HG03460 (cell line): ENCODE measurements around the gene CEP295NL.
"Not testable (repeated sequence)": the region's sequence is repeated elsewhere in the genome, so short reads cannot be mapped to it uniquely, and the experiment has no call there.

Experiments
- ATAC-seq: cut with Tn5 transposase; IDR thresholded peaks from one replicate; pipeline ENCODE4 v1.9.1; 2021; ENCODE audit not compliant: unreplicated experiment

CEP295NL gene

DNA sequence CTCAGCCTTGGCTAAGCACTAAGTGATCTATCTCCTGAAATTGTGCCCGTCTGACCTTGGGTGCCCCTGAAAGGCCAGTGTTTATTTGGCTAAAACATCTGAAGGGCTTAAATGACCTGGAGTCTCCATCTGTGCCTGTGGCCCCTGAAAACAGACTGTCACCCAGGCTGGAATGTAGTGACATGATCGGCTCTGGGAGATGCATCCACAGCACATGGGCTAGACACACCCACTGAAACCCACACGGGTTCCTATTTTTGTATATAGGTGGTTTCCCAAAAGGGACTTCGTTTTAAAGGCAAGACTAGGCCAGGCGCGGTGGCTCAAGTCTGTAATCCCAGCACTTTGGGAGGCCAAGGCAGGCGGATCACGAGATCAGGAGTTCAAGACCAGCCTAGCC, 13.5 kb downstream of the CEP295NL start:
- ATAC-seq = no peak

DNA sequence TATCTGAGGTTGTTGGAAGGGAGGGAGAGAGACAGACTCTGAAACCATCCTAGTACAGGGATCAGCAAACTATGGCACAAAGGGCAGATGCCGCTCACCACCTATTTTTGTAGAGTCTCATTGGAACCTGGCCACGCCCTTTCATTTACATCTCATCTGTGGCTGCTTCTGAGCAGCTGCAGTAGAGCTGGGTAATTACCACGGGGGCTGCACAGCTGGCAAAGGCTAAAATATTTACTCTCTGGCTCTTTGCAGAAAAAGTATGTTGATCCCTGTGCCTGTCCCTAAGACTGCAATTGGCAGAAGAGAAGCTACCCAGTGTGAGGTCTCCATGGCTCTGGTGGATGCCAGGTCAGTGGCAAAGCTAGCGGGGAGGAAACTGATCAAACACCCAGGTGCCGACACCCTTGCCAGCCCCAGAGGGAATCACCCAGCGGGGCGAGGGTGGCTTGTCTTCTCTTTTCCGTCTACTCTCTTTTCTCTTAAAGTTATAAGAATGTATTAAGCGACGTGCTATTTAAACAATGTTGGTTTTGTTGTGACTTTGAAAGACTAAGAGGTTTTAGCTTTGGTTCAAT, 14.0 kb downstream of the CEP295NL start:
- ATAC-seq = no peak

DNA sequence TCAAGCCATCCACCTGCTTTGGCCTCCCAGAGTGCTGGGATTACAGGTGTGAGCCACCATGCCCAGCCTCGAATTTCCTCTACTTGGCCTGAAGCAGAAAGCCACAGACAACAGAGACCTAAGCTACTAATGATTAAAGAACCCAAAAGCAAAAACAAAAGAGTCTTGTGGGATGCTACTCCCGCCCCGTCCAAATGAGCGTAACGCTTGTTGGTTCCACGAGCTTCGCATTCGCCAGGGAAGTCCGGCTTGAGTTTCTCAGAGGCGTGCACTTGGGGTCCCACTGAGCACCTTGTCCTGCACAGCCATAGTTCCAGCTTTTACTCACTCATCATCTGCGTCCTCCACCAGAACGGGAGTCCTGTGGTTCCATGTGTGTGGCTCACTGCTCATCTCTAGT, 16.0 kb downstream of the CEP295NL start:
- no peak for ATAC-seq

DNA sequence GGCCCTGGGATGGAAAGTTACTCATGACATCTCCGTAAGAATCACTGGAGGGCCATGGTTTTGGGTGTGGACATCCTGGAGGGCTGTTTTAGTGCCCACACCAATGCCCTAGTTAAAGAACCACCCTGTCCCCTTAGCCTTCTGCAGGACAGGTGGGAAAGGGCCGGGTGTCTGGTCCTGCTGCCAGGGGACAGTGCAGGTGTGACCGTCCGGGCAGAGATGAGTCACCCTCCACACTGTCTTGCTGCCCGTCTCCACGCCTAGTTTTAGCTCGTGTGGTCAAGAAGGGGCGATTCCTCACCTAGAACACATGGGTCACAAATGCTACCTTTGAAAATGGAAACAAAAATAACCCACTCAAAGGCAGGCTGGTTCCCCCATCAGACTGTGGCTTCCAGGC, 17.0 kb downstream of the CEP295NL start:
- ATAC-seq = no peak

DNA sequence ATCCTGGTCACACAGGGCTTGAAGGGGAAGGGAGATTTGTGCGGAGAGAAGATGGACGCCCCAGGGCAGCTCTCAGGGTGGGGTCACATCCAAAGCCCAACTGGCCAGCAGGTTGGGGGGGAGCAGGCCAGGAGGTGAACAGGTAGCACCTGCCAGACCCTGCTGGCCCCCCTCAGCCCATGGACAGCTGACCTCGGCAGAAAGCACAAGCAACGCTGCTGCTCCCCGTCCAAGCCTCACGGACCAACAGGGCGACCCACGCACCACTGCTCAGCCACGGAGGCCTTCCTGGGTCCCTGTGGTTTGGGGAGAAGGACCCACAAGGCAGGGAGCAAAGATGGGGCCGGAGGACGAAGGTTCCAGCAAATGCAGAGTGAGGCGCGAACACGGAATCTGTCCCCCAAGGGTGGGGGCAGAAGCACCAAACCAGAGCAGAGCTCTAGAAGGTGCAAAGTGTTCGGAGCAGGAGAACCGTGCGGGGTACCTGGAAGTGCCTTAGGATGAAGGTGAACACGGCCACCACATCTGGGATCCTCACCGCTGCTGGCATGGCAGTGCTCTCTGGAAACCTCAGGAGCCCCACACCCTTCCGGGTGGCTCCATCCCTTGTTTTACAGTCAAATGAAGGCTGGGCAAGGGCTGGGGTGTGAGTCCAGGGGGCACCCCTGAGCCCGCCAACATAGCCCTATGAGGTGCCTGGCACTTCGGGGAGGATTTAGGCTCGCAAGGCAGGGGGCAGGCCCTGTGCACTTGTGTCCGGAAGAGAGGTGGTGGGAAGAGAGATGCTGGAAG, 17.9 kb downstream of the CEP295NL start:
- no peak for ATAC-seq

DNA sequence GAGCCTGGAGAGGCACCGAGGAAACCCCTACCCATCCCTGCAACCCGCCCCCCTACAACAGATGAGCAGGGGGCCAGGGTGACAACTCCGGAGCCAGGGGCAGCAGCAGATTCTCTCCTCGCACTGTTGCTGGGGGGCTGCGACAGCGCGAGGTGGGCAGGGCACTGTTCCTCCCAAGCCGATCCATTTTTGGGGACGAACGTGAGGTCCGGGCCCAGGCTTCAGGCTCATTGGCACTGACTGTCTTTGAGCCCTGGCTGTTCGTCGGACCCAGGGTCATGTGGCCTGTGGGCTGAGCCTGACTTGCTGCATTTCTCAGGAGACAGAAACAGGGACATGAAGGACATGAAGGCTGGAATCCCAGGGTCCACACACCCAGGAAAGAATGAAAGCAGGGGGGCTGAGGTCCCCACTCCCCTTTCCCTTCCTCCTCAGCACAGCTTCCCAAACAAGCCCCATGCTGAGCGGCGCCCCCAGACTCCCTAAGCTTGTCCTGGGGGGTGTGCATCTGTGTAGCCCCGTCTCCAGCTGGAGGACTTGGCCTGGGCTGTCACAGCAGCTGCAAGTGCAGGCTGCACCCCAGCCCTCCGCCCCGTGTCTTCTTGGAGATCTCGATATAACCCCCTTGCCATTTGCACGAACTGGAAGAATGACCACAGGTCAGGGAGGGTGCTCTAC, 18.7 kb downstream of the CEP295NL start:
- no peak for ATAC-seq

DNA sequence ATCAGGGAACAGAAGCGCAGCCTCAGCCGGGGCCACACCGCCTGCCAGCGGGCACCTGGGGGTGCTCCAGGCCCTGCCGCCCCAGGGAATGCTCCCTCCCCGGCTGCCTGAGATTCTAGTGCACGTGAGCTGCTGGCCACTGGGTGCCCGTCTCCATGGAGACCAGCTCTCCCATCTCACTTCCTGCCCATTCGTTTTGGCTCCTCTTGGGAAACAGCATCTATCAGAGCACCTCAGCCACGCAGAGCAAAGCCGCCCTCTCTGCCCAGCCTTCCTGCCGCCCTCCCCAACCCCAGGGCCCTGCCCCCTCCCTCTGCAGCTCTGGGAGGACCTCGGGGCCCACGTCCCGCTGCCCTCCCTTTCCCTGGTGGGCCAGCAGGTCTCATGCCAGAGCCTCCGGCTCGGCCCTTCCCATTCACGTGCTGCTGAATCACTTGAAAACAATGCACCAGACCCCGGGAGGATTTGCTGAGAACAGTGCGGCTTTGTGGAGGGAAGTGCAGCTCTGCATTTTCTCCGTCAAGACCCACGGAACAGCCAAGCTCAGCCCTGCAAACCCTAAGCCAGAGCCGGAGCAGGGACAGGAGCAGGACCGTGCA, 19.4 kb downstream of the CEP295NL start:
- ATAC-seq = no peak

DNA sequence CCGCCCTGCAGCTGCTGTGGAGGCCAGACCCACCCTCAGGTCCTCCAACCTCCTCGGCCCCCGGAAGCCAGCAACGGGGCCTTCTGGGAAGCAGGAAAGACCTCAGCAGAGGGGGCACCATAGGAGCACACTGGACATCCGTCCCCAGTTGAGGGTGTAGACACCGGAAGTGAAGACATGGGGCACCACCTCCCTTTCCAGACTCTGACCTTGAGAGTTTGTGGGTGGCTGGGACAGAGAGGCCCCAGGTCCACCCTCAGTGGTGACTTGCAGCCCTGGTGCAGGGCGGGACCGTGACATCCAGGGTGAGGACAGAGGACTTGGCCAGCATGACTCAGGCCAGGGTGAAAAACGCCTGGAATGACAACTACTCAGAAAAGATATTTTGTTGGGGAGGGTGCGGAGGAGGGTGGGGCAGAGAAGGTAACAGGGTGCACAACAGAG, 19.9 kb downstream of the CEP295NL start:
- no peak for ATAC-seq

DNA sequence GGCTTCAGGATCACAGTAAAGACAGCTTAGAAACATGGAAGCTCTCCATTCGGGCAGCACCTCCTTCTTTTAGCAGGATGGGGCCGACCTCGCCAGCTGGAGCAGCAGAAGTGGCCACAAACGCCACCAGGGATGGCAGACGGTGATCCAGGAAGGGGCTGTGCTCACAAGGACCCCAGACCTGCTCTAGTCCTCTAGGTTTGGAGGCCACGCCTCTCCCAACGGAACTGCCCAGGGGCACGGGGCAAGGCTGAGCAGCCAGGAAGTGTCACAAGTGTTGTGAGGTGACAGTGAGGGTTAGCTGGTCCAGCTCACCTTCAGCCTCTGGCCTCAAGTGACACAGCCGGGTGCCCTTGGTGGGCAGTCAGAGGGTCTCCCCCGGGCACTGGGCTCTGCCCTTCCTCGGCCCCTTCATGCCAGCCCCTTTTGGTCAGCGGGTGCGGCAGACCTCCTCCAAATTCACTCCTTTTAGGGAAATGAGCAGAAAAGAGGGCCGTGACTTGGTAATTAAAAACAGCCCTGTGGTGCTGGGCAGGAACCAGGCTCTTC, 20.4 kb downstream of the CEP295NL start:
- no peak for ATAC-seq

DNA sequence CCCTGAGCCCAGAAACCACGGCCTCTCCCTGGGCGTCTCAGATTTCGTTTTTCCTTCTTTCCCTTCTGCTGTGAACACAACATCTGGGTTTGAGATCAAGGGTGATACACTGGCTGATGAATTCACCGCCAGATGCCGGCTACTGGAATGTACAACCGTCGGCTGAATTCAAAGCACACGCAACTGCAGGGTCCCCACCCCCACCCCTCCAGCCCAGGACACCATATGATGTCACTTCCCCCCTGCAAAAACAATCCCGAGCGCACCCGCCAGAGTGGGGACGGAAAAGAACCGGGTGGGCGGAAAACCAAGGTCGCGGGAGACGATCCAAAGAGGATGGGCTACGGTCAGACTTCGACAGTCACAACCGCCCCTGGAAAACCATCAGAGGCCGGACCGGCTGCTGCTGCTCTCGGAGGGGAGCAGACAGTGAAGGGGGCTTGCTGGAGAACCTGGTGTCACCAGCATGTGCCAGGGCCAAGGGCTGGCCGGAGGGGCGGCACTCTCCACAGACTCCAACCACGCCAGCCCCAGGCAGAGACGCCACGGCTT, 23.3 kb downstream of the CEP295NL start:
- ATAC-seq = no peak

DNA sequence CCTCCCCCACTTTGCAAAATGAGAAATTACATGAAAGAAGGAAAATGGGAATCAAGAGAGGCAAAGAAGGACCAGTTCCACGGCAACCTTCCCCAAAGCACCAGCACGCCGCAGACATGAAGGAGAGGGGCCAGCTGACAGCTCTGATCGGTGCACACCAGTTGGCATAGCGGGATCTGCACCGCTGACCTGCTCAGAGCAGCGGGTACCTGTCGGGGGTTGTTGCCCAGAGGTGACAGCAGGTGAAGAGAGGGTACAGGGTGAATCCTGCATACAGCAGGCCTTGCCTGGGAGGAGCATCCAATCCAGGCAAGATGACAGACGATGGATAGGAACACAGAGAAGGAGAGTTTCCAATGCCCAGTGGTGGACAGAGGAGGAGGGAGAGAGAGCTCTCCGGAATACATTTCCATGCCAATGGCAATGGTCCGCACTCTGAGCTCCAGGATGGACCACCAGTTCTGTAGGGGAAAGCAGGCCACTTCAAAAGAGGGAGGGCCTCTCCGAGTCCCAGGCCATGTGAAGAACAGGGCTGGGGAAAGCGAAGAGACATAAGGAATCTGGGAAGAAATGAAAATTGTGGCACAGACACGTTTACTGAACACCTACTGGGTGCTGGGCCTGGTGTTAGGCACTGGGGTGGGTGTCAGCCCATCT, 24.0 kb downstream of the CEP295NL start:
- no peak for ATAC-seq

DNA sequence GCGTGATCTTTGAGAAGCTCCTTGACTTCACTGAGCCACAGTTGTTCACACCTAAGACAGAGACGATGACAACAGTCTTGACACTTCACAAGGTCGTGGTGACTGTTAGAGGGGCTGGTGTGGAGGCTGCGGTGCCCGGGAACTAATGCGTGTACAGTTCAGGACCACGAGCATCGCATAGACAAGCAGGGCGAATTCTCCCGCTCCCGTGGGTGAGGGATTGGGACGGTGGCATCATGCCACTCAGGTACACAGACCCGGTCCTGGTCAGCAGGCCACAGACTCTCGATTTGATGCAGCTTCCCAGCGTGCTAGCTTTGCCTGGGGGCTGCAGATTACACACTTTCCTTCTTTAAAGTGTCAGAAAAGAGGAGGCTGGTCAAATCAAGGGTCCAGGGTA, 24.7 kb downstream of the CEP295NL start:
- no peak for ATAC-seq

DNA sequence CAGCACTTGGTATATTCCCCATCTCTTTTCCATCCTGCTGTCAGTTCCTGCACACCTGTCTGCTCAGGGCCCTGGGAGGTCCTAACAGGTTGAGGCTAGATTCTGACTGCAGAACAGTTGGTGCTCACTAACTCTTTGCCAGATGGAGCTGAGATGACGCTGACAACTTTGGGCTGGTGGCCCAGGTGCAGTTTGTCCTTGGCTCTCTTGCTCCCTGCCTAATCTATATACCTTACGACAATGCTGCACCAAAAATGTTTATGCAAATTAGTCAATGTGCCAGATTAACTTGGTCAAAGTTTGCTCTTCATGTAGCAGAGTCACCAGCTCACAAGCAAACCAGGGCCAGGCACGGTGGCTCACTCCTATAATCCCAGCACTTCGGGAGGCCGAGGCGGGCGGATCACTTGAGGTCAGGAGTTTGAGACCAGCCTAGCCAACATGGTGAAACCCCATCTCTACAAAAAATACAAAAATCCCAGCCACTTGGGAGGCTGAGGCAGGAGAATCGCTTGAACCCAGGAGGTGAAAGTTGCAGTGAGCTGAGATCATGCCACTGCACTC, 26.0 kb downstream of the CEP295NL start:
- ATAC-seq = not testable (repeated sequence)

DNA sequence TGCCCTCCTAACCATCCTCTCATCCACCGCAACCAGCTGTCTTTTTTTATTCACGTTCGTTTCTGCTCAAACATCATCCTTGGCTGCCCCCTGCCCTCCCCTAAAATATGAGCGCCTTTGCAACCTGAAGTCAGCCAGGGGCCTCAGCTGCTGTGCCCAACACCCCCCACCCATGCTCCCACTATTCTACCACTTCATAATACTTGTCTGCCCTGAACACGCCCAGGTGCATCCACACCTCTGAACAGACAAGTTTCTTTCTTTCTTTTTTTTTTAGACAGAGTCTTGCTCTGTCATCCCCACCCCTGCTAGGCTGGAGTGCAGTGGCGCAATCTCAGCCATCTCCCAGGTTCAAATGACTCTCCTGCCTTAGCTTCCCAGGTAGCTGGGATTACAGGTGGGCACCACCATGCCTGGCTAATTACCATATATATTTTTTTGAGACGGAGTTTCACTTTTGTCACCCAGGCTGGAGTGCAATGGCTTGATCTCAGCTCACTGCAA, 26.9 kb downstream of the CEP295NL start:
- ATAC-seq = no peak

DNA sequence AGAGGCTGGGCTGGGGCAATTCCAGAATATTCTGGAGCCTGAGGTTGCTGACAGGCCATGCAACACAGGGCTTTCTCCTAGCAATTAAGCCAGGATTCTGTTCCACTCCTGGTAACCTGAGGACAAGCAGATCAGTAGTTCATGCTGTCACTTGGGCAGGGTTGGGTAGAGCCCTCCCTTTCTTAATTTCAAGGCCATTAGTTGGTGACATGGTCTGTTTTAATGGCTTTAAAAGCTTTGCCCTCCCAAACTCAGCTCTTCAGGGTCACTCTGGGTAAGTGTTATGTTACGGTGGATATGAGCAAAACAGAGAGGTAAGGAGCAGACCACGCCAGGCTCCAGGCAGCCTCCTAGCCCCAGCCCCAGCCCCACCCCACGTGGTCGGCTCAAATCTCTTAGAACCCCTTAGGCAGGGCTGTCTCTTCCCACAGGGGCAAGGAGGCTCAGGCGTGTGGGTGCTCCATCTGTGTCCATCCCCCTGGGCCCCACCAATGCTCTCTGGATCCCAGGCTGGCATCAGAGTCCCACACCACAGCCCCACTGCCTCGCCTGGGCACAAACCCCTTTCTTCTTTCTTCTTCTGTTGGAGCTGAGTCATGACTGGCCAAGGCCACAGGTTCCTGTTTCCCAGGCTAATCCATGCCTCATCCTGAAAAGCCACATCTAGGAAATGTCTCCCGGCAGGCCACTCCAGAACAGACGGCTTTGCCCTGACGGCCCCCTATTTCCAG, 27.5 kb downstream of the CEP295NL start:
- no peak for ATAC-seq

DNA sequence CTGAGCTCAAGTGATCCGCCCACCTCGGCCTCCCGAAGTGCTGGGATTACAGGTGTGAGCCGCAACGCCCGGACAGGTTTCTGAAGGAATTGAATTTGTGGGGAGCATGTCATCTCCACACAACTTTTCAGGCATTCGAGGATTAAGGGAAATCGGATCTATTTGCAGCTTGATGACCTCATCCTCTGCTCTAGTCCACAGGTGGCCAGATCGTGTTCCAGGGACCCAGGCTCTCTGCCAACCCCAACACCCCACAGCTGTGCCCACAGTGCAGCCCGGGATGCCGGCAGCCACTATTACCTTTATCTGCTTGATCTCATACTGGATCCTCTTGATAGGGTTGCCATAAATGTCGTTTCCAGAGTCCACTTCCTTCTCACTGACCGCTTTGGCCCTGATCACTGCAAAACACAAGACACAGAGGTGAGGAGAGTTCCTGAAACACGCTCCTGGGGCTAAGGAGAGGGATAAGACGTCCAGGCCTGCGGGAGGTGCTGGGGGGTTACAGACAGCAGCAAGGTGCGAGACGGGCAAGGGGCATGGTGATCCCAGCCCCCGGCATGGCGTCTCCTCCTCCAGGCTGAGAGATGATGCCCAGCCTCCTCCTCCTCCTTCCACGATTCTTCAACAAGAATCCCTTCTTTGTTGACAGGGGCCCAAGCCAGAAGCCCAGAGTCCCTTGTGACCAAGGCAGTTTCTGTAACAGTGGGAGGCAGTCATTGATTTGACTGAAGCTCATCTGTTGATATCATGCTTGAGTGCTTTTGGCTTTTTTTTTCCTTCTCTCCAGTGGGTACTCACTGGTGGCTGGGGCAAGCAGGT, 29.3 kb downstream of the CEP295NL start:
- no peak for ATAC-seq

DNA sequence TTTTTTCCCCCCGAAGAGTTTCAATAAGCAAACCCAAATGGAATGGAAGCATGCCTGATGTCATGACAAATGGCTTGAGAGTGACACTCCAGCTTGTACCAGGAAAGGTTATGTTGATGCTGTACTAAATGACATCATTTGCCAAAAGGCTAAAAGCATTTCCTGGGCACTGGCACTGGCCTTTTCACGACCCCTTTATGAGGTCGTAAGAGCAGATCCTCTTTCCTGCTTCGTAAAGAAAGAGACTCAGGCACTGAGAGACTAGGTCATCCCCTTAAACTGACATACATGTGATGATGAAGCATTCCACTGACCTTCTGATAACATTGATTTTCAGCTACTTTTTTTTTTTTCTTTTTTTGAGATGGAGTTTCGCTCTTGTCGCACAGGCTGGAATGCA, 30.5 kb downstream of the CEP295NL start:
- no peak for ATAC-seq

DNA sequence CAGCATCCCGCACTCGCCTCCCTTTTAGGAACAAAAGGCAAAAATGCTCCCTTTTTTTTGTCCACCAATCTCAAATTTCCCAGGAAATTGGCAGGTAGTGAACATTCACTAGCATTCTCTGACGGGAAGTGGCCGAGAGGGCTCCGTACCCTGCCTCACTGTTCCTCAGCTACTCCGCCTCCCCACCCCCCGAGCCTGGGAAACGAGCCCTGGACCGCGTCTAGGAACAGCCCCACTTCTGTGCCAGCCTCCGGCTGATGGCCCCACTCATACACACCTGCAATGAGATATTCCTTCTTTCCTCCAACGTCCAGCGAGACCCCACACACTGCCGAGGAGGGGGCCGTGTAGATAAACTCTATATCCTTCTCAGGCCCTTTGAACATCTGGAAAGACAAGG, 32.4 kb downstream of the CEP295NL start:
- ATAC-seq = no peak

DNA sequence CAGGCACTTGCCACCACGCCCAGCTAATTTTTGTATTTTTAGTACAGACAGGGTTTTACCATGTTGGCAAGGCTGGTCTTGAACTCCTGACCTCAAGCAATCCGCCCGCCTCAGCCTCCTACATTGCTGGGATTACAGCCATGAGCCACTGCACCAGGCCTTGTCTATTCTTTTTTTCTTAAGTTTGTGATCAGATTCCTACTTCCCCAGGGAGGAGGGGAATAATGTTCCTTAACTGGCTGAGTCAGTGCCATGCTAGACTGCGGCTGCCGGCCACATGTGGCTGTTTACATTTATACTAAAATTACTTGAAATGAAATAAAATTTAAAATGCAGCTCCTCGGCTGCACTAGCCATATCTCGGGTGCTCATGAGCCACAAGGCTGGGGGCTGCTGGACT, 34.6 kb downstream of the CEP295NL start:
- no peak for ATAC-seq
